ENCODE data around the gene DYNLL1.

Gene DYNLL1

GRCh38 chr12:120453977-120454376, 41.9 kb upstream of the DYNLL1 start:
- H3K23ac ChIP-seq (ENCODE audit: low read length): no peak overlapping the region
- H3K79me2 ChIP-seq (ENCODE audit: control insufficient read depth, insufficient read depth, low read length): peaks cover 4% of the 10 kb centered on the region
- no peak overlapping the region for H3K27ac ChIP-seq (ENCODE audit: low read depth, low read length)
- no peak overlapping the region for H3K56ac ChIP-seq (ENCODE audit: low read length)
- H3K9ac ChIP-seq (ENCODE audit: low read length): no peak overlapping the region
- no peak overlapping the region for H2BK5ac ChIP-seq (ENCODE audit: low read length)
- no peak overlapping the region for H2AK5ac ChIP-seq (ENCODE audit: low read length)
- no peak overlapping the region for H4K8ac ChIP-seq (ENCODE audit: low read depth, low read length)
- no peak overlapping the region for H4K5ac ChIP-seq (ENCODE audit: low read length)
- no CpG with 5 or more reads among the region's 4 CpGs for WGBS (ENCODE audit: extremely low coverage, insufficient coverage, low lambda C conversion rate)
- peaks cover 4% of the 10 kb centered on the region for H3K36me3 ChIP-seq (ENCODE audit: control insufficient read depth, insufficient read depth, low read length)
- H2BK120ac ChIP-seq (ENCODE audit: low read depth, low read length): no peak overlapping the region
- peak; percentile 51 for DNase-seq
- H3K4ac ChIP-seq (ENCODE audit: low read depth, low read length): no peak overlapping the region
- H3K4me3 ChIP-seq (ENCODE audit: low read length): no peak overlapping the region
- no peak overlapping the region for H3K4me2 ChIP-seq (ENCODE audit: low read length)
- H3K4me1 ChIP-seq (ENCODE audit: control insufficient read depth, low read depth, low read length): no peaks in the 10 kb centered on the region
- H3K27me3 ChIP-seq (ENCODE audit: insufficient read depth, low read length, poor library complexity): no peaks in the 10 kb centered on the region
- no peak overlapping the region for H2BK15ac ChIP-seq (replicated peaks; ENCODE audit: low read depth)
- no peaks in the 10 kb centered on the region for H3K79me1 ChIP-seq (ENCODE audit: low read length)
- no peak overlapping the region for H3K18ac ChIP-seq (ENCODE audit: low read length)

- Histone ChIP-seq H3K79me2 (ENCODE audit: control insufficient read depth, insufficient read depth, low read length) (no peaks in the 10 kb centered on the region), H3K4me1 (ENCODE audit: control insufficient read depth, low read depth, low read length) (no peaks in the 10 kb centered on the region), H3K79me1 (ENCODE audit: low read length) (no peaks in the 10 kb centered on the region), H2BK15ac (replicated peaks; ENCODE audit: low read depth) (no peak overlapping the region), H3K27me3 (ENCODE audit: insufficient read depth, low read length, poor library complexity) (no peaks in the 10 kb centered on the region), H3K56ac (ENCODE audit: low read length) (no peak overlapping the region), H2BK5ac (ENCODE audit: low read length) (no peak overlapping the region), H3K4me3 (ENCODE audit: low read length) (no peak overlapping the region), H3K27ac (ENCODE audit: low read depth, low read length) (no peak overlapping the region), H3K36me3 (ENCODE audit: control insufficient read depth, insufficient read depth, low read length) (peaks cover 8% of the 10 kb centered on the region), H3K9ac (ENCODE audit: low read length) (no peak overlapping the region), H4K8ac (ENCODE audit: low read depth, low read length) (no peak overlapping the region), H3K23ac (ENCODE audit: low read length) (no peak overlapping the region), H2BK120ac (ENCODE audit: low read depth, low read length) (no peak overlapping the region), H4K5ac (ENCODE audit: low read length) (no peak overlapping the region), H3K4me2 (ENCODE audit: low read length) (no peak overlapping the region), H3K4ac (ENCODE audit: low read depth, low read length) (no peak overlapping the region), H3K18ac (ENCODE audit: low read length) (no peak overlapping the region), H2AK5ac (ENCODE audit: low read length) (no peak overlapping the region)
- no CpG with 5 or more reads among the region's 7 CpGs for WGBS (ENCODE audit: extremely low coverage, insufficient coverage, low lambda C conversion rate)
- no peak for DNase-seq
These were observed 40.6 kb upstream of the DYNLL1 start for GRCh38 chr12:120455302-120455701.

- H2AK5ac ChIP-seq (ENCODE audit: low read length): no peak overlapping the region
- WGBS (ENCODE audit: extremely low coverage, insufficient coverage, low lambda C conversion rate): no CpG with 5 or more reads among the region's 6 CpGs
- no peak overlapping the region for H3K56ac ChIP-seq (ENCODE audit: low read length)
- no peak overlapping the region for H4K5ac ChIP-seq (ENCODE audit: low read length)
- H2BK5ac ChIP-seq (ENCODE audit: low read length): no peak overlapping the region
- no peak overlapping the region for H2BK15ac ChIP-seq (replicated peaks; ENCODE audit: low read depth)
- H3K4me1 ChIP-seq (ENCODE audit: control insufficient read depth, low read depth, low read length): no peaks in the 10 kb centered on the region
- H3K9ac ChIP-seq (ENCODE audit: low read length): no peak overlapping the region
- H3K27me3 ChIP-seq (ENCODE audit: insufficient read depth, low read length, poor library complexity): no peaks in the 10 kb centered on the region
- H2BK120ac ChIP-seq (ENCODE audit: low read depth, low read length): no peak overlapping the region
- H3K79me2 ChIP-seq (ENCODE audit: control insufficient read depth, insufficient read depth, low read length): no peaks in the 10 kb centered on the region
- peak; percentile 76 for DNase-seq
- no peak overlapping the region for H3K4ac ChIP-seq (ENCODE audit: low read depth, low read length)
- no peak overlapping the region for H3K18ac ChIP-seq (ENCODE audit: low read length)
- H3K4me2 ChIP-seq (ENCODE audit: low read length): no peak overlapping the region
- H3K27ac ChIP-seq (ENCODE audit: low read depth, low read length): no peak overlapping the region
- no peak overlapping the region for H3K4me3 ChIP-seq (ENCODE audit: low read length)
- no peak overlapping the region for H3K23ac ChIP-seq (ENCODE audit: low read length)
- no peaks in the 10 kb centered on the region for H3K79me1 ChIP-seq (ENCODE audit: low read length)
- no peak overlapping the region for H4K8ac ChIP-seq (ENCODE audit: low read depth, low read length)
- peaks cover 12% of the 10 kb centered on the region for H3K36me3 ChIP-seq (ENCODE audit: control insufficient read depth, insufficient read depth, low read length)
These were observed 38.8 kb upstream of the DYNLL1 start for GRCh38 chr12:120457133-120457532.

GRCh38 chr12:120460157-120460556, 35.8 kb upstream of the DYNLL1 start:
- Histone ChIP-seq H3K36me3 (ENCODE audit: control insufficient read depth, insufficient read depth, low read length) (peaks cover 30% of the 10 kb centered on the region), H3K79me2 (ENCODE audit: control insufficient read depth, insufficient read depth, low read length) (no peaks in the 10 kb centered on the region)
- WGBS (ENCODE audit: extremely low coverage, insufficient coverage, low lambda C conversion rate): no CpG with 5 or more reads among the region's 3 CpGs

GRCh38 chr12:120462099-120462640, 33.7 kb upstream of the DYNLL1 start:
- Histone ChIP-seq H3K4me3 (ENCODE audit: low read length) (no peak overlapping the region), H2BK120ac (ENCODE audit: low read depth, low read length) (no peak overlapping the region), H3K36me3 (ENCODE audit: control insufficient read depth, insufficient read depth, low read length) (peaks cover 30% of the 10 kb centered on the region), H3K27me3 (ENCODE audit: insufficient read depth, low read length, poor library complexity) (no peaks in the 10 kb centered on the region), H2BK15ac (replicated peaks; ENCODE audit: low read depth) (no peak overlapping the region), H3K79me2 (ENCODE audit: control insufficient read depth, insufficient read depth, low read length) (peaks cover 16% of the 10 kb centered on the region), H2AK5ac (ENCODE audit: low read length) (no peak overlapping the region), H2BK5ac (ENCODE audit: low read length) (no peak overlapping the region), H3K27ac (ENCODE audit: low read depth, low read length) (no peak overlapping the region), H3K9ac (ENCODE audit: low read length) (no peak overlapping the region), H3K18ac (ENCODE audit: low read length) (no peak overlapping the region), H3K23ac (ENCODE audit: low read length) (no peak overlapping the region), H3K4ac (ENCODE audit: low read depth, low read length) (no peak overlapping the region), H3K79me1 (ENCODE audit: low read length) (peaks cover 13% of the 10 kb centered on the region), H3K4me2 (ENCODE audit: low read length) (no peak overlapping the region), H4K8ac (ENCODE audit: low read depth, low read length) (no peak overlapping the region), H3K56ac (ENCODE audit: low read length) (no peak overlapping the region), H4K5ac (ENCODE audit: low read length) (no peak overlapping the region), H3K4me1 (ENCODE audit: control insufficient read depth, low read depth, low read length) (no peaks in the 10 kb centered on the region)
- DNase-seq: no peak
- WGBS (ENCODE audit: extremely low coverage, insufficient coverage, low lambda C conversion rate): no CpG with 5 or more reads among the region's 3 CpGs

More at GRCh38 chr12:120460157-120460556, 35.8 kb upstream of the DYNLL1 start:
- no peak overlapping the region for H3K56ac ChIP-seq (ENCODE audit: low read length)
- no peak overlapping the region for H4K5ac ChIP-seq (ENCODE audit: low read length)
- no peak overlapping the region for H3K4ac ChIP-seq (ENCODE audit: low read depth, low read length)
- H3K18ac ChIP-seq (ENCODE audit: low read length): no peak overlapping the region
- no peak overlapping the region for H2BK5ac ChIP-seq (ENCODE audit: low read length)
- DNase-seq: no peak
- no peak overlapping the region for H2BK15ac ChIP-seq (replicated peaks; ENCODE audit: low read depth)
- H3K4me3 ChIP-seq (ENCODE audit: low read length): no peak overlapping the region
- H3K4me2 ChIP-seq (ENCODE audit: low read length): no peak overlapping the region
- no peak overlapping the region for H2BK120ac ChIP-seq (ENCODE audit: low read depth, low read length)
- no peaks in the 10 kb centered on the region for H3K4me1 ChIP-seq (ENCODE audit: control insufficient read depth, low read depth, low read length)
- no peak overlapping the region for H4K8ac ChIP-seq (ENCODE audit: low read depth, low read length)
- no peak overlapping the region for H3K9ac ChIP-seq (ENCODE audit: low read length)
- no peak overlapping the region for H3K23ac ChIP-seq (ENCODE audit: low read length)
- H2AK5ac ChIP-seq (ENCODE audit: low read length): no peak overlapping the region
- H3K27ac ChIP-seq (ENCODE audit: low read depth, low read length): no peak overlapping the region
- peaks cover 7% of the 10 kb centered on the region for H3K79me1 ChIP-seq (ENCODE audit: low read length)
- H3K27me3 ChIP-seq (ENCODE audit: insufficient read depth, low read length, poor library complexity): no peaks in the 10 kb centered on the region

- Histone ChIP-seq H3K4me2 (ENCODE audit: low read length) (no peak overlapping the region), H4K8ac (ENCODE audit: low read depth, low read length) (no peak overlapping the region), H3K18ac (ENCODE audit: low read length) (no peak overlapping the region), H2BK120ac (ENCODE audit: low read depth, low read length) (no peak overlapping the region), H3K56ac (ENCODE audit: low read length) (no peak overlapping the region), H3K36me3 (ENCODE audit: control insufficient read depth, insufficient read depth, low read length) (peaks cover 28% of the 10 kb centered on the region), H2BK15ac (replicated peaks; ENCODE audit: low read depth) (no peak overlapping the region), H3K79me1 (ENCODE audit: low read length) (peaks cover 13% of the 10 kb centered on the region), H4K5ac (ENCODE audit: low read length) (no peak overlapping the region), H3K4me3 (ENCODE audit: low read length) (no peak overlapping the region), H3K79me2 (ENCODE audit: control insufficient read depth, insufficient read depth, low read length) (peaks cover 29% of the 10 kb centered on the region), H3K23ac (ENCODE audit: low read length) (no peak overlapping the region), H3K27ac (ENCODE audit: low read depth, low read length) (no peak overlapping the region), H2BK5ac (ENCODE audit: low read length) (no peak overlapping the region), H3K27me3 (ENCODE audit: insufficient read depth, low read length, poor library complexity) (no peaks in the 10 kb centered on the region), H2AK5ac (ENCODE audit: low read length) (no peak overlapping the region), H3K4ac (ENCODE audit: low read depth, low read length) (no peak overlapping the region), H3K9ac (ENCODE audit: low read length) (no peak overlapping the region), H3K4me1 (ENCODE audit: control insufficient read depth, low read depth, low read length) (no peaks in the 10 kb centered on the region)
- no peak for DNase-seq
- WGBS (ENCODE audit: extremely low coverage, insufficient coverage, low lambda C conversion rate): no CpG with 5 or more reads among the region's 5 CpGs
These were observed 32.2 kb upstream of the DYNLL1 start for GRCh38 chr12:120463712-120464111.
